AG09309 (cell line): ENCODE results near the gene NPB.

Source experiments
- DNase-seq: peaks from one replicate; pipeline ENCODE4 v3.0.0-alpha.2; 2010; ENCODE audit warnings: low read depth
- H3K4me3 ChIP-seq: 2 replicates; pipeline ENCODE4 v1.5.1; 2011; ENCODE audit warnings: mild to moderate bottlenecking, low read depth, low read length, moderate library complexity; ENCODE audit not compliant: control insufficient read depth
- CTCF ChIP-seq: IDR thresholded peaks from 2 replicates; pipeline ENCODE4 v1.5.1; 2011; ENCODE audit warnings: mild to moderate bottlenecking, low read depth, low read length, inconsistent platforms; ENCODE audit not compliant: insufficient read depth, control insufficient read depth; ENCODE audit errors: missing control alignments

NPB gene

GRCh38 chr17:81870131-81870980 lies 31.7 kb upstream of the NPB start:
- DNase-seq: no peak
- no peak for TF ChIP-seq CTCF
- H3K4me3 ChIP-seq: peak overlapping the region; percentile 75

GRCh38 chr17:81870981-81871386 lies 31.1 kb upstream of the NPB start, which contains the start of gene ARHGDIA:
Gene ARHGDIA, minus strand, starts transcription at chr17:81871337. Its CDS starts 1,407 bp downstream, at chr17:81869930.
- DNase-seq: no peak
- TF ChIP-seq CTCF: no peak

GRCh38 chr17:81871387-81872230 lies 30.4 kb upstream of the NPB start:
- H3K4me3 ChIP-seq: peak overlapping the region; percentile 75
- no peak for DNase-seq
- TF ChIP-seq CTCF: no peak

More at GRCh38 chr17:81870981-81871386, 31.1 kb upstream of the NPB start, which contains the start of gene ARHGDIA:
- H3K4me3 ChIP-seq: peak within 1 kb of the TSS; percentile 75

GRCh38 chr17:81877569-81877968 lies 24.5 kb upstream of the NPB start:
- TF ChIP-seq CTCF: no peak
- no peak overlapping the region for H3K4me3 ChIP-seq
- DNase-seq: no peak

GRCh38 chr17:81878294-81878693 lies 23.7 kb upstream of the NPB start:
- no peak for TF ChIP-seq CTCF
- H3K4me3 ChIP-seq: no peak overlapping the region
- DNase-seq: no peak

GRCh38 chr17:81879121-81879520 lies 22.9 kb upstream of the NPB start:
- no peak for DNase-seq
- no peak overlapping the region for H3K4me3 ChIP-seq
- no peak for TF ChIP-seq CTCF
